HG03378 (cell line): ENCODE measurements around the gene SGPL1.
"Not testable (repeated sequence)": the region's sequence is repeated elsewhere in the genome, so short reads cannot be mapped to it uniquely, and the experiment has no call there.

Experiments
- ATAC-seq: cut with Tn5 transposase; IDR thresholded peaks from one replicate; pipeline ENCODE4 v1.9.1; 2021; ENCODE audit warnings: mild to moderate bottlenecking, moderate library complexity; ENCODE audit not compliant: unreplicated experiment

SGPL1 gene

GRCh38 chr10:70837660-70838059 is 21.9 kb downstream of the SGPL1 start:
- ATAC-seq: no peak

DNA sequence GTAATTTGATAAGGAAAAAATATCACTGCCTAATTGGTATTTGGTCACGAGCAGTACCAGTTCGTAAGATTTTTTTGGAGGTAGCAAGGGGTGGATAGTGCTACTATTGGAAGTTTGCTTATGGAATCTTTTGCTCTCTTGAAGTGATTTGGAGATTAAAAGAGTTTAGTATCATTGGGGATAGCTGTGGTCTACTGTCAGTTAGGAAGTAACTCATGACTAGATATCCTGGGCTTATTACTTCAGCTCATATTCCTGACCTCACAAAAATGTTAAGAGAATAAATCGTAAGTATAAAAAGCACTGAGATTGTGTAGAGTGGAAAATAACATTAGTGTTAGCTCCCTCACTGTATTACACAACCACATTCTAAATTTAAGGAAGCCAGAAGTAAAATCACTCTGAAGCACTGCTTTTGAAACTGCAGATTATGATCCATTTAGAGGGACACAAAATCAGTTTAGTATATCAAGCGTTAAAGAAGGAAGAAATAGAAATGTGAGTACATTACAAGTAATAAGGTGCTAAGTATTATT is 22.6 kb downstream of the SGPL1 start:
- ATAC-seq: no peak

- no peak for ATAC-seq
Observed at GRCh38 chr10:70840836-70841235, 25.1 kb downstream of the SGPL1 start.

DNA sequence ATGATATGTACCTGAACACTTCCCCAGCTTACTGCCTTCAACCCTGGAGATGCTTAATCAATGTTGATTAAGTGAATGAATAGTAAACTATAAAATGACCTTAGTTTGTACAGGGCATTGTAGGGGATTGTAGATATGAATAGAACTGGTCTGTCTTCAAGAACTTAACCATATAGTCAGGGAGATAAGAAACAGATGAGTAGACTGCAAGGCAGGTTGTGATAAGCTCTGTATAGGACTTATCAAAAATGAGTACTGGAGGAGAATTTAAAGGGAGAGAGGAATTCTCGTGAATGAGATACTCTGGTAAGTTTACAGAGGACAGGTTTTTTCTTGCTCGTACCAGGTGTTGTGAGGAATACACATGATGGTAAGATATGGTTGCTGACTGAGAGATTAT is 27.6 kb downstream of the SGPL1 start:
- ATAC-seq: no peak

- ATAC-seq: no peak
Observed at GRCh38 chr10:70843776-70844489, 28.2 kb downstream of the SGPL1 start.

- ATAC-seq: no peak
Observed at GRCh38 chr10:70845256-70845655, 29.5 kb downstream of the SGPL1 start.

DNA sequence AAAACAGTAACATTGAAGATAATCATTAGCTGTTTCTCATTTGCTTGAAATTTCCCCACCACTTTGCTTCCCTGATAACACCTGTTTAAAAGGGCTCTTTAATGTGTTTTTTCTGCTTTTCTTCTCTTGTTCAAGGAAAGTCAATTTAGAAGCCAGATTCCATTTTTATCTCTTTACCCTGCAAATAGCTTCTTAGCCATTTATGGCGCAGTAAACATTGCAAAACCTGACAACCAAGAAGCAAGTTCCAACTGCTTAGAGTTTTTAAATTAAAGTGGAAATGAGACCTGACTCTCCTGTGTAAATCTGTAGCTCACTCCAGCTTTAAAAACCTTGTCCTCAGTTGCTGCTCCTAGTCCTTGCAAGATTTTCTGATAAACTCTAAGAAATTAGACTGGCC is 30.1 kb downstream of the SGPL1 start:
- no peak for ATAC-seq

GRCh38 chr10:70846795-70847194 is 31.0 kb downstream of the SGPL1 start:
- no peak for ATAC-seq

DNA sequence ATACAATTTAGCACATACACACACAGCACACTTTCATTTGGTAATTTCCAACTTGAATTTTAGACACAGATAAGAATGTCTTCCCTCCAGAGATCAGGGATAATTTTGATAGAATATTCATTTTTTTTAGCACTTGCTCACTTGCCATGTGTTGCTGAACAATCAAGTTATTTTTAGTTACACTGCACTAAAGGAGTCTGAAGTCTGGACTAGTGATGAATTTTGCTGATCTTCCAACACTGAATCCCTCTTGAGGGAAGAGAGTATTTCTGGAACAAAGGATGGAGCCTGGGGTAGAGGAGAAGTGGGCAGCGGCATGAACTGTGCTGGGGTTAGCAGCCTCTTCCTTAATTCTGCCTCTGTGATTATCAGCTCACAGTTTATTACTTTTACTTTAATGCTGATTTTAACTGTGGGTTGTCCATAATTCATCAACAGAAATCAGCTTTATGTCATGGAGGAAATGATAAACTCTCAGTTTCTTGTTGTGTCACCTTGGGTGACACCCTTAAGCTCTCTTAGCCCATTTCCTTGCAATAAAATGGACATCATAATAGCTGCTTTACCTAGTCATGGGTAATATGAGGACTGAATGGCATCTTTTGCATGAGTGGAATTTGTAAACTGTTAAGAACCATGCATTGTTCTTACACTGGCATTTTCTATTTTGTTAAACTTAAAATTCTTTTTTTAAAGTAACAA is 32.1 kb downstream of the SGPL1 start:
- no peak for ATAC-seq

- no peak for ATAC-seq
Observed at GRCh38 chr10:70849582-70850016, 33.9 kb downstream of the SGPL1 start.

DNA sequence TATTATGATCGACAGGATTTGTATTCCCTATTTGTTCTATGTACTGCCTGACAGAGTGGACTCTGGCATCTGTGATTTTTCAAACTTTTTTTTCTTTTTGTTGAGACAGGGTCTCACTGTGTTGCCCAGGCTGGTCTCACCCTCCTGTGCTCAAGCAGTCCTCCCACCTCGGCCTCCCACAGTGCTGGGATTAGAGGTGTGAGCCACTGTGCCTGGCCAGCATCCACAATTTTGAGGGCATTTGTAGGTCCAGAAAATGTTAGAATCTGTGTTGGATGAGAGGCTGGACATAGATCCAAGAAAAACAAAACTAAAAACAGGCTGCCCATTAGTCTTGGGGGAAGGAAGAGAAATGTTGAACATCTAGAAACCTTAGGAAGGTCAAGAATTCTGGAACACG is 34.3 kb downstream of the SGPL1 start:
- no peak for ATAC-seq

- ATAC-seq: no peak
Observed at GRCh38 chr10:70851597-70852475, 36.1 kb downstream of the SGPL1 start.

- ATAC-seq: no peak
Observed at GRCh38 chr10:70853038-70853437, 37.3 kb downstream of the SGPL1 start.

DNA sequence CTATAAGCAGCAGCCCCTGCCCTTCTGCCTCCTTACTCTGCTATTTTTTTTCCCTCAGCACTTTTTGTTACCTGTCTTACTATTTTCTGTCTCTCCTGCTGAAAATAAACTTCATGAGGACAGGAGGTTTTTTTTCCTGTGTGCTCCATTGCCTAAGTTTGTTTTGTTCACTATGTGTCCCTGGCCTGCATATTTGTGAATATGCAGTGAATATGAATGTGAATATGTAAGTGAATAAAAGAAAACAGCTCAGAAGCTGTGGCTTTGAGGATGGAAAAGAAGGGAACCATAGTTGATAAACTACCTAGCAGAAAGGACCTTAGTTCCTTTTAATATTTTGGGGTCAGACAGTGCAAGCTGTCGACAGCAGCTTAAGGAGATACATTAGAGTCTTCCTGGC is 37.7 kb downstream of the SGPL1 start:
- no peak for ATAC-seq

DNA sequence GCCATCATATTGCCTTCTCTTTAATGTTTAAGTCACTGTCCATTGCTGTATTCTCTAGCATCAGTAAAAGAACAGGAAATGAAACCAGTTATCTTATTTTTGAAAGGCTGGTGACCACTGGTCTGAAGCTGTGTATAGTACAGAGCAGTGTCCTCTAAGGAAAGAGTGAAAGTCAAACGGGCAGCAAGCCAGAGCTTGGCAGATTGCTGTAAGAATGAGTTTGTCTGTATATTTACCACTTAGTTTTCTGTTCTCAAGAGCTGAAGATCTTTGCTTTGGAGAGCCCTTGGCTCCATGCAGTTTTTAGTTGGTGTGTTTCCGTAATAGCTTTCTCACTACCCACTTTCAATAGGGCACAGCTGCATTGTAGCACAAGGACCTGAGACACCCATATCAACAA is 40.7 kb downstream of the SGPL1 start:
- no peak for ATAC-seq

DNA sequence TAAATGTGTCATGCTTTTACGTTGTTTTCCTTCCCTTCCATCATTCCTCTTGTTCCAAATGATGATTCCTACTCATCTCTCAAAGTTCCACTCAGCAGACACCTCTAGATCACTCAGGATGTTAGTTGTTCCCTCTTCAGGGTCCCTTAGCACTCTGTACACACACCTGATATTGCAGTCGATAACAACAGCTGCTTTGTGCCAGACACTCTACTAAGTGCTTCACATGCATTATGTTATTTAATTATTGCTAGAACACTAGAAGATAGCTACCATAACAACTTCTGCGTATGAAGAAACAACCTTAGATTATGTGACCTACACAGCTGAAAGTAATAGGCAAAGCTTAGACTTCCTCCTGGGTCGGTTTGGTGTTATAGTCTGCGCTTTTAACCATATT is 43.0 kb downstream of the SGPL1 start:
- ATAC-seq: no peak

GRCh38 chr10:70861495-70862197 is 45.9 kb downstream of the SGPL1 start:
- ATAC-seq: not testable (repeated sequence)

GRCh38 chr10:70863470-70864160 is 47.9 kb downstream of the SGPL1 start:
- no peak for ATAC-seq

- no peak for ATAC-seq
Observed at GRCh38 chr10:70864935-70865334, 49.2 kb downstream of the SGPL1 start.

GRCh38 chr10:70866424-70866823 is 50.7 kb downstream of the SGPL1 start:
- no peak for ATAC-seq
